Fibroblast of lung (primary cell): ENCODE measurements around the gene TEC.

Experiments used
- EZH2 ChIP-seq: IDR thresholded peaks from 2 replicates; pipeline ENCODE4 v1.5.1; 2012; ENCODE audit warnings: low read length, control low read depth, mild to moderate bottlenecking; ENCODE audit errors: missing control alignments
- TF ChIP-seq, protein P1 (sequence below), 2 donors: IDR thresholded peaks in 1 of 2; conservative IDR thresholded peaks in 1 of 2; 1 replicate in 1 of 2; 2 replicates in 1 of 2; pipeline ENCODE4 v1.5.1; 2011 to 2012; ENCODE audit warnings: low read length in 2 of 2, control low read depth in 1 of 2, inconsistent platforms in 1 of 2, low read depth in 1 of 2, mild to moderate bottlenecking in 1 of 2

DNA sequence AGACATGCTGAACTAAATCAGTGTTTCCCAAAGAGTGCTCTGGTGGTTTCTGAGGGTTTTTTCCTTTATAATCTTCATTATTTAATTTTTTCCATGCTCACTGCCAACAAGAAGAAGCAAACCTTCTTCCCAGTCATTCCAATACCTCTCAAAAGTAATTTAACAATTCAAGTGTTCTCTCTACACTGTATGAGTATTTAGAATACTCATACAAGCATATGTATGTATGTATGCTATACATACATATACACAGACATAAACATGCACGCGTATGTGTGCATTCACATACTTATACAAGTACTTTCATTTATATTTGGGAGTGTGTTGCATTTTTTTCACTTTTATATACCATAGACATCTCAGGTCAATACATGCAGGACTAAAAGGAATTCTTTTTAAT, 81.2 kb downstream of the TEC start:
- TF ChIP-seq, protein P1, sequence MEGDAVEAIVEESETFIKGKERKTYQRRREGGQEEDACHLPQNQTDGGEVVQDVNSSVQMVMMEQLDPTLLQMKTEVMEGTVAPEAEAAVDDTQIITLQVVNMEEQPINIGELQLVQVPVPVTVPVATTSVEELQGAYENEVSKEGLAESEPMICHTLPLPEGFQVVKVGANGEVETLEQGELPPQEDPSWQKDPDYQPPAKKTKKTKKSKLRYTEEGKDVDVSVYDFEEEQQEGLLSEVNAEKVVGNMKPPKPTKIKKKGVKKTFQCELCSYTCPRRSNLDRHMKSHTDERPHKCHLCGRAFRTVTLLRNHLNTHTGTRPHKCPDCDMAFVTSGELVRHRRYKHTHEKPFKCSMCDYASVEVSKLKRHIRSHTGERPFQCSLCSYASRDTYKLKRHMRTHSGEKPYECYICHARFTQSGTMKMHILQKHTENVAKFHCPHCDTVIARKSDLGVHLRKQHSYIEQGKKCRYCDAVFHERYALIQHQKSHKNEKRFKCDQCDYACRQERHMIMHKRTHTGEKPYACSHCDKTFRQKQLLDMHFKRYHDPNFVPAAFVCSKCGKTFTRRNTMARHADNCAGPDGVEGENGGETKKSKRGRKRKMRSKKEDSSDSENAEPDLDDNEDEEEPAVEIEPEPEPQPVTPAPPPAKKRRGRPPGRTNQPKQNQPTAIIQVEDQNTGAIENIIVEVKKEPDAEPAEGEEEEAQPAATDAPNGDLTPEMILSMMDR (conservative IDR thresholded peaks at IDR 0.05 in 1 of 2, IDR thresholded peaks at IDR 0.05 in 1 of 2; ENCODE audit: low read depth in 1 of 2, low read length in 2 of 2): no peak
- no peak for TF ChIP-seq EZH2
